GM21367 (cell line): ENCODE results near the gene DNAH6.

ENCODE experiments used
- ATAC-seq: cut with Tn5 transposase; IDR thresholded peaks from one replicate; pipeline ENCODE4 v1.9.1; 2021; ENCODE audit not compliant: unreplicated experiment

Gene DNAH6

DNA sequence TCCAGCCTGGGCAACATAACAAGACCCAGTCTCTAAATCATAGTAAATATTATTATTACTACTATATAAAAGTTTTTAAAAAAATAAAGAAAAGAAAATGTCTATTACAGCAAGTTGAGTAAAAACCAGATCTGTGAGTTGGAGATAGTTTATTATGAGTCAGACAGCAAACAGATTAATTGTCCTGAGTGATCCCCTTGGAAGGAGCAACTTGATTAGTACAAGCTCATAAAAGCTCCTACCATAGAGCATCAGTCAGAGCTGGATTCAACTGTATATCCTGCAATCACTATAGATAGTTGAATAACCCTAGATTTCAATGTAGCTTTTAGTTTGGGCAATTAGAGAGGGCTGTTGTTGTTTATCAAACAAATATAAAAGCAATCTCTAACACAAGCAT, 280.5 kb downstream of the DNAH6 start:
- no peak for ATAC-seq

GRCh38 chr2:84797271-84797670, 281.0 kb downstream of the DNAH6 start:
- no peak for ATAC-seq

DNA sequence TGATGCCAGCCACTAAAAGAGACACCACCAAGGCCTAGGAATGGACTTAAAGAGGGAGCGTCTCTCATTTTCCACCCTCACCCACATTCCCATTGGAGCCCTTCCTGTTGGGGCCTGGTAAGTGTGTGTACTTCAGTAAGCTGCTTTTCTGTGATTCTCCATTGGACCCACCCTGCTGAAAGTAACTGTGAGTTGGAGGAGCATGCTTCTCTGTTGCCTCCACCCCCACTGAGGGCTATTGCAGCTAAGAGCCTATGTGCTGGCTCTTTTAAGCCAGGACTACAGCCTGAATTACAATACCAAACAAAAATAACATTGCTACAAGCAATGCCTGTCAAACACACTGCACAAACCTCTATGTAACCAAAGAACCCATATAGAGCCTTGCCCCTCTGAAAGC, 283.5 kb downstream of the DNAH6 start:
- ATAC-seq = no peak

DNA sequence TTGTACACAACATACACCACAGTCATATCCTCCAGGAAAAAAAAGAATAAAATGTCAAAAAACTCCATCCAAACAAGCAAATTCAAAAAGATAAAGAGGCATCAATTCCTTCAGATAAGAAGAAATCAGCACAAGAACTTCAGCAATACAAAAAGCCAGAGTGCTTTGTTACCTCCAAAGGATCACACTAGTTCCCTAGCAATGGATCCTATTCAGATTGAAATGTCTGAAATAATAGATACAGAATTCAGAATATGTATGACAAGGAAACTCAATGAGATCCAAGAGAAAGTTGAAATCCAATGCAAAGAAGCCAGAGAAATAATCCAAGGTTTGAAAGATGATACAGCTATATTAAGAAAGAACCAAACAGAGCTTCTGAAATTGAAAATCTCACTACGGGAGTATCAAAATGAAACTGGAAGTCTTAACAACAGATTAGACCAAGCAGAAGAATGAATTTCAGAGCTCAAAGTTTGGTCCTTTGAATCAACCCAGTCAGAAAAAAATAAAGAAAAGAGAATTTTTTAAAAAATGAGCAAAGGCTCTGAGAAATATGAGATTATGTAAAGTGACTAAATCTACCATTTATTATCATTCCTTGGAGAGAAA, 284.0 kb downstream of the DNAH6 start:
- ATAC-seq = no peak

DNA sequence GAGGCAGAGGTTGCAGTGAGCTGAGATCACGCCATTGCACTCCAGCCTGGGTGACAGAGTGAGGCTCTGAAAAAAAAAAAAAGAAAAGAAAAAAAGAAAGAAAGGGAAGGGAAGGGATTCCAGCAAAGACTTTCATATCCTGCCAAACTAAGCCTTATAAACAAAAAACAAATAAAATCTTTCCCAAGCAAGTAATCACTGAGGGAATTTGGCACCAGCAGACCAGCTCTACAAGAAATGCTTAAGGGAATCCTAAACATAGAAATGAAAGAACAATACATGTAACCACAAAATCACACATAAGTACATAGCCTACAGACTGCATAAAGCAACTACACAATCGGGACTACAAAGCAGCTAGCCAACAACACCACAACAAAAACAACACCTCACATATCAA, 285.5 kb downstream of the DNAH6 start:
- ATAC-seq = no peak

DNA sequence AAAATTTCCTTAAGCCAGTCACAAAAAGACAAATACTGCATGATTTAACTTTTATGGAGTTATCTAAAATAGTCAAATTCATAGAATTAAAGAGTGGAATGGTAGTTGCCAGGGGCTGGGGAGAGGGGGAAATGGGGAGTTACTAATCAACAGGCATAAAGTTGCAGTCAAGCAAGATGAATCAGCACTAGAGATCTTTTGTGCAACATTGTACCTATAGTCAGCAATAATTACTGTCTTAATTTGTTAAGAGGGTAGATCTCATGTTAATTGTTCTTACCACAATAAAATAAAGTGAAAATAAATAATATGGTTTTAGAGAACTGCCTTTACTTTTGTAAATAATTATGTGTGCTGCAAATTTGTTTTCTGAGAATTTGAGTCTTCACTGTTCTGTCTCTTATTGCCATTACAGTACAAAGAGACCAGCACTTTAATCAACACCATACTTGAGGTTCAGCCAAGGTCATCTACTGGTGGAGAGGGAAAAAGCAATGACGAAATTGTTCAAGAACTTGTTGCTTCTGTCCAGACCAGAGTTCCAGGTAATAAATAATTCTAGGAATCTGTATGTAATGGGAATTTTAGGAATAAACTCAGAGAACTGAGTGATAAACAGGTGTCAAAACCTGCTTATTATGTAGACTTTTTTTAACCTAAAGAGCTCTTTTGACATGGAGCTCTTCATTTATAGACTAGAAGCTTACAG, 289.1 kb downstream of the DNAH6 start:
- no peak for ATAC-seq

GRCh38 chr2:84807063-84807485, 290.8 kb downstream of the DNAH6 start:
- ATAC-seq = no peak

GRCh38 chr2:84808279-84808678, 292.0 kb downstream of the DNAH6 start:
- no peak for ATAC-seq

GRCh38 chr2:84811839-84812431, 295.6 kb downstream of the DNAH6 start:
- ATAC-seq = no peak

DNA sequence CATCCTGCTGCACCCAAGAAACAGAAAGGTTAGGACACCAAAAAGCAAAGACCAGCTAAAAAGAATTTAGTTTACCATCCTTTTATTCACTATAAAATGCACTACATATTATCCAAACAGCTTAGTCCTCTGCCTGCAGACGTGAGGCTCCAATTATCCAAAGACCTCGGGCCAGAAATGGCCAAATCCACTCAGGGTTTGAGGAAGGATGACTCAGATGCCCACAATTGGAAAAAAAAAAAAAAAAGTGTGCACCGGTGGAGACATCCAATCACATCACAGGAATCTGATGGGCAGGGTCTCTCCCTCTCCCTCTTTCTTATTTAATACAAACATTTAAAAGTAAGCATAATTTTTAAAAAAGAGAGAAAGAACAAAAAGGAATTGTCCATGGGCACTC, 298.8 kb downstream of the DNAH6 start:
- no peak for ATAC-seq

GRCh38 chr2:84816426-84817026, 300.2 kb downstream of the DNAH6 start:
- ATAC-seq = peak; percentile 69

DNA sequence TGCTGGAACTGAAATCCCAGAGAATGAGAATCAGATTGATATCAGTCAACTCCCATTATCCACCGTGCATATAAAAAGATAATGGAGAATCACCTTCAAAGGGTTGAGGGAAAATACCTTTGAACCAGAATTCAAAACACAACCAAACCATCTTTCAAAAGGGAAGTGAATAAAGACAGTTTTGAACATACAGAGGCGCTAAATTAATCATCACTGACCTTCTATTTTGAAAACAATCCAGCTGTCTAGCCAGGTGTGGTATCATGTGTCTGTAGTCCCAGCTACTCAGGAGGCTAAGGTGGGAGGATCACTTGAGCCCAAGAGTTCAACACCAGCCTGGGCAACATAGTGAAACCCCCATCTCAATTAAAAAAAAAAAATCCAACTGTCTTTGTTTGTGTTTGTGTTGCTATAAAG, 300.9 kb downstream of the DNAH6 start:
- peak; percentile 90 for ATAC-seq

DNA sequence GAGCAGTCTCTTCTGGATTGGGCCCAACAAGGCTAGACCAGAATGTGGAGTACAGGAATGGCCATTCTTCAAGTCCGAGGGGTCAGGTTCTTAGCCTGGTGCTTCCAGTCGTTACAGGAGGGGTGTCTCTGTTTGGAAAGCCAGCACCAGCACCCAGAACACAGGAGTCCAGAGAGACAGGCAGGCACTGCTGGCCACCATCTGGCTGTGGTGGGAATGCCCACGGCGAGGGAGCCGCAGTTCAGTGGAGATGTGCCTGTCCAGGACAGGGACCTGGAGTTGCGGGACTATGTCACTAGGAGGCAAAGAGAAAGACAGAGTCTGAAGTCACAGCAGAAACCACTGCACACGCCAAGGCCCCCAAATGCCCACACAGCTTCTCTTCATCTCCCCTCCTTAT, 305.5 kb downstream of the DNAH6 start:
- ATAC-seq = no peak

- ATAC-seq = no peak
These were observed 306.9 kb downstream of the DNAH6 start for GRCh38 chr2:84823229-84823628.

GRCh38 chr2:84823788-84824187, 307.5 kb downstream of the DNAH6 start:
- ATAC-seq = no peak

- ATAC-seq = no peak
These were observed 311.8 kb downstream of the DNAH6 start for GRCh38 chr2:84827978-84828575.

DNA sequence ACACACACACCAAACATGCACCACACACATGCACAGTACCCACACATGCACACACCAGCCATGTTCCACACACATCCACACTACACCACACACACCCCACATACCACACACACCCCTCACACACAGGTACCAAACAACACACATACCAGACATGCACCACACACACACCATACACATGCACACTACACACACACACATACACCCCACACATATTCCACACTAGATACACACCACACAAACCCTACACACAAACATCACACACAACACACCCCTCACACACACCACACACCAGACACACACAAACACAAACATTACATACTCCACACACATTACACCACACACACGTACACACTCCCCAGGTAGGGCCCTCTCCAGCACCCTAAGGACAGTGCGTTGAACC, 313.4 kb downstream of the DNAH6 start:
- ATAC-seq = no peak

DNA sequence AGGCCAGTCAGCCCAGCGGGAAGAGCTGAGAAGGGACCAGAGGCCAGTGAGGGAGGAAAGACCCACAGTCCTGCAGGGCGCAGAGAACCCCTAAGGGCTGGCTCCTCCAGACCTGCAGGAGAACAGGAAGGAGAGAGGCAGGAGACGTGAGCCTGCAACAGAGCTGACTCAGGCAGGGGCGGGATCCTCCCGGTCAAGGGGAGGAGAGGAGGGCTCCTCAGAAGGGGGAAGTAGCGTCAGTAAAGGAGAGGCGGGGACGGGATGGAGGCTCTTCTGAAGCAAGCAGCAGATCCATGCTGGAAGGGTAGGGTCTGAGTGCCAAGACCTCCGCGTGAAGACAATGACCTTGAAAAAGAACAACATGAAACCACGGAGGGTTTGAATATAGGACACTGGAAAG, 313.8 kb downstream of the DNAH6 start:
- no peak for ATAC-seq

- no peak for ATAC-seq
These were observed 314.6 kb downstream of the DNAH6 start for GRCh38 chr2:84830758-84831500.

GRCh38 chr2:84832772-84833461, 316.6 kb downstream of the DNAH6 start:
- ATAC-seq = peak; percentile 76
